HepG2 (cell line): Measurements from ENCODE around the gene ATP13A3. TPM values are rescaled to one million over a fixed set of nuclear protein-coding genes. Genes with fewer than 3 reads are reported as not detected.

Experiments used
- AKAP8 ChIP-seq: sonication (generic); formaldehyde crosslinking; IDR thresholded peaks from 2 replicates; pipeline ENCODE4 v1.5.1; 2020; ENCODE audit warnings: mild to moderate bottlenecking, missing genetic modification reagents
- CENPX ChIP-seq: sonication (generic); formaldehyde crosslinking; IDR thresholded peaks from 2 replicates; pipeline ENCODE4 v1.9.0; 2021; ENCODE audit warnings: mild to moderate bottlenecking, missing genetic modification reagents, moderate library complexity
- CREM ChIP-seq, 2 experiments: sonication (generic) in 1 of 2; formaldehyde crosslinking in 1 of 2; IDR thresholded peaks; 2 replicates each; pipeline versions ENCODE4 v1.4.0 to v1.6.1; 2016 to 2020; ENCODE audit warnings: antibody characterized with exemption in 1 of 2, mild to moderate bottlenecking in 1 of 2, missing genetic modification reagents in 1 of 2
- ESRRA ChIP-seq: sonication (generic); formaldehyde crosslinking; IDR thresholded peaks from 2 replicates; pipeline ENCODE4 v1.5.1; 2020; ENCODE audit warnings: mild to moderate bottlenecking, low read depth, missing genetic modification reagents
- EZH2 ChIP-seq: conservative IDR thresholded peaks from 2 replicates; pipeline ENCODE4 v1.6.1; 2012; ENCODE audit warnings: mild to moderate bottlenecking, low read depth, low read length, moderate library complexity
- HIVEP1 ChIP-seq: sonication (generic); formaldehyde crosslinking; IDR thresholded peaks from 2 replicates; pipeline ENCODE4 v1.4.0; 2020; ENCODE audit warnings: mild to moderate bottlenecking, missing genetic modification reagents
- HNRNPK ChIP-seq: fragments of 200-400 bp; formaldehyde crosslinking; IDR thresholded peaks from 2 replicates; pipeline ENCODE4 v1.6.1; 2018; ENCODE audit warnings: low read length, low read depth, moderate library complexity, mild to moderate bottlenecking; ENCODE audit not compliant: poor library complexity, severe bottlenecking
- MEF2D ChIP-seq: sonication (generic); formaldehyde crosslinking; IDR thresholded peaks from 2 replicates; pipeline ENCODE4 v1.5.1; 2020; ENCODE audit warnings: mild to moderate bottlenecking, missing genetic modification reagents
- MXI1 ChIP-seq: IDR thresholded peaks from 3 replicates; pipeline ENCODE4 v1.6.1; 2012; ENCODE audit warnings: low read depth, low read length, inconsistent platforms, borderline replicate concordance
- NFE2L1 ChIP-seq: sonication (generic); formaldehyde crosslinking; IDR thresholded peaks from 2 replicates; pipeline ENCODE4 v1.4.0; 2020; ENCODE audit warnings: missing genetic modification reagents, mild to moderate bottlenecking, borderline replicate concordance
- SATB2 ChIP-seq: sonication (generic); formaldehyde crosslinking; IDR thresholded peaks from 2 replicates; pipeline ENCODE4 v1.5.0; 2020; ENCODE audit warnings: missing genetic modification reagents
- SKI ChIP-seq: fragments of 450-650 bp; IDR thresholded peaks from one replicate; pipeline ENCODE4 v1.6.1; 2018; ENCODE audit warnings: mild to moderate bottlenecking; ENCODE audit not compliant: partially characterized antibody
- SMAD1 ChIP-seq: sonication (generic); formaldehyde crosslinking; IDR thresholded peaks from 2 replicates; pipeline ENCODE4 v1.4.0; 2020; ENCODE audit warnings: missing genetic modification reagents, low read depth, mild to moderate bottlenecking, borderline replicate concordance
- SMARCE1 ChIP-seq: fragments of 450-650 bp; IDR thresholded peaks from 2 replicates; pipeline ENCODE4 v1.6.1; 2017; ENCODE audit warnings: borderline replicate concordance
- SP2 ChIP-seq: sonication (generic); formaldehyde crosslinking; IDR thresholded peaks from 2 replicates; pipeline ENCODE4 v1.5.1; 2020; ENCODE audit warnings: mild to moderate bottlenecking, missing genetic modification reagents
- ZBTB8A ChIP-seq: sonication (generic); formaldehyde crosslinking; IDR thresholded peaks from 2 replicates; pipeline ENCODE4 v1.4.0; 2020; ENCODE audit warnings: mild to moderate bottlenecking, low read depth, missing genetic modification reagents, borderline replicate concordance
- ZFP41 ChIP-seq: sonication (generic); formaldehyde crosslinking; IDR thresholded peaks from 2 replicates; pipeline ENCODE4 v1.4.0; 2020; ENCODE audit warnings: mild to moderate bottlenecking, missing genetic modification reagents, borderline replicate concordance
- ZFY ChIP-seq: sonication (generic); formaldehyde crosslinking; IDR thresholded peaks from 2 replicates; pipeline ENCODE4 v1.4.0; 2020; ENCODE audit warnings: missing genetic modification reagents
- ZNF234 ChIP-seq: sonication (generic); formaldehyde crosslinking; conservative IDR thresholded peaks from 2 replicates; pipeline ENCODE4 v1.5.1; 2020; ENCODE audit warnings: mild to moderate bottlenecking, missing genetic modification reagents
- ZNF326 ChIP-seq: sonication (generic); formaldehyde crosslinking; IDR thresholded peaks from 2 replicates; pipeline ENCODE4 v1.4.0; 2020; ENCODE audit warnings: missing genetic modification reagents, borderline replicate concordance
- ZNF446 ChIP-seq: sonication (generic); formaldehyde crosslinking; IDR thresholded peaks from 2 replicates; pipeline ENCODE4 v1.5.0; 2020; ENCODE audit warnings: mild to moderate bottlenecking, missing genetic modification reagents
- ZNF546 ChIP-seq: sonication (generic); formaldehyde crosslinking; conservative IDR thresholded peaks from 2 replicates; pipeline ENCODE4 v1.8.1; 2023; ENCODE audit warnings: mild to moderate bottlenecking, missing genetic modification reagents
- ZNF761 ChIP-seq: sonication (generic); formaldehyde crosslinking; conservative IDR thresholded peaks from 2 replicates; pipeline ENCODE4 v1.4.0; 2020; ENCODE audit warnings: mild to moderate bottlenecking, missing genetic modification reagents
- ZNF766 ChIP-seq: sonication (generic); formaldehyde crosslinking; IDR thresholded peaks from 2 replicates; pipeline ENCODE4 v1.5.0; 2020; ENCODE audit warnings: missing genetic modification reagents, borderline replicate concordance
- polyA plus RNA-seq, 8 experiments: library from polyadenylated mRNA; depleted of rRNA in 3 of 8; stranded (reverse) in 7 of 8; unstranded in 1 of 8; fragments of >200 nt; fragmentation: Illumina TruSeq in 4 of 8; extraction: Trizol in 4 of 8; gene quantifications; 2 replicates each; pipeline versions ENCODE4 v1.2.1 to v1.2.3, GENCODE V29; 2011 to 2016; ENCODE audit warnings: low read depth in 4 of 8, missing spikeins in 1 of 8, mixed read lengths in 1 of 8; ENCODE audit not compliant: insufficient read depth in 1 of 8
- total RNA-seq, 5 experiments: library from RNA; depleted of rRNA; stranded (reverse); fragments of >200 nt; fragmentation: Illumina TruSeq; extraction: Trizol; gene quantifications; 2 replicates each; pipeline ENCODE4 v1.2.3, GENCODE V29; 2016; ENCODE audit warnings: low read depth in 1 of 5
- TF ChIP-seq, protein P1 (sequence below): IDR thresholded peaks from 2 replicates; pipeline ENCODE4 v1.6.1; 2016; ENCODE audit warnings: mild to moderate bottlenecking
- TF ChIP-seq, protein P2 (sequence below): IDR thresholded peaks from 2 replicates; pipeline ENCODE4 v1.6.1; 2016; ENCODE audit warnings: control low read depth
- TF ChIP-seq, protein P3 (sequence below): sonication (generic); formaldehyde crosslinking; IDR thresholded peaks from 2 replicates; pipeline ENCODE4 v1.4.0; 2020; ENCODE audit warnings: missing genetic modification reagents; ENCODE audit errors: not compliant biosample characterization

Gene ATP13A3
- total and polyA plus RNA-seq, 2 of the 13 experiments (the other 11 are each of a cell fraction or from before 2014, with no cell fraction given) = 44.9 to 80.8 TPM

DNA sequence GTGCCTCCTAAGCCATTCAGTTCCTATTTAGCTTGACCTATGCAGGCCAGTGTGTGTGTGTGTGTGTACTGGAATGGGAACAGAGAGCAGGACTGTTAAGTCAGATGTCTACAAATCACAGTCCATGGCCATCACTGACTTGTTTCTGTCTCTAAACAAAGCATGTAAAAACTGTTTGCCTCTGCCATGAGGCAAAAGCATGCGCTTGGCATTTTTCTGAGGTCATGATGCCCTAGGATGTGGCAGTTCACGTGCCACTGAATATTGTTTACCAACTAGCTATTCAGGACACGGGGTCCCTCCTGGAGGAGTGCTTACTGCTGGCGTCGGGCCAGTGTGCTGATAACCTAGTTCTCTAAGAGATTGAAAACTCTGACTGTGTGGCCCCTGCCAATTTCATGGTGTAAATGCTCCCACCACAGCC is 8.2 kb upstream of the ATP13A3 start (continued):
- TF ChIP-seq, protein P1, sequence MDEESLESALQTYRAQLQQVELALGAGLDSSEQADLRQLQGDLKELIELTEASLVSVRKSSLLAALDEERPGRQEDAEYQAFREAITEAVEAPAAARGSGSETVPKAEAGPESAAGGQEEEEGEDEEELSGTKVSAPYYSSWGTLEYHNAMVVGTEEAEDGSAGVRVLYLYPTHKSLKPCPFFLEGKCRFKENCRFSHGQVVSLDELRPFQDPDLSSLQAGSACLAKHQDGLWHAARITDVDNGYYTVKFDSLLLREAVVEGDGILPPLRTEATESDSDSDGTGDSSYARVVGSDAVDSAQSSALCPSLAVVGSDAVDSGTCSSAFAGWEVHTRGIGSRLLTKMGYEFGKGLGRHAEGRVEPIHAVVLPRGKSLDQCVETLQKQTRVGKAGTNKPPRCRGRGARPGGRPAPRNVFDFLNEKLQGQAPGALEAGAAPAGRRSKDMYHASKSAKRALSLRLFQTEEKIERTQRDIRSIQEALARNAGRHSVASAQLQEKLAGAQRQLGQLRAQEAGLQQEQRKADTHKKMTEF (CRISPR knock-in tag) = peak; percentile 87
- TF ChIP-seq ZNF546 (CRISPR knock-in tag) (0 out of 2 replicates have a peak, but pooled peaks have one; percentile 54), ZNF766 (CRISPR knock-in tag) (no peak), EZH2 (no peak), NFE2L1 (CRISPR knock-in tag) (no peak), AKAP8 (CRISPR knock-in tag) (no peak), SMAD1 (CRISPR knock-in tag) (no peak), CREM (IDR thresholded peaks at IDR 0.05) (peak; percentile 67), CREM (CRISPR knock-in tag; IDR thresholded peaks at IDR 0.05) (no peak), SATB2 (CRISPR knock-in tag) (no peak), ZNF234 (CRISPR knock-in tag) (no peak), HNRNPK (no peak), ZBTB8A (CRISPR knock-in tag) (no peak), ZFP41 (peak; percentile 18; the same call in 1 of the 2 replicates), HIVEP1 (CRISPR knock-in tag) (no peak), SP2 (CRISPR knock-in tag) (no peak), SMARCE1 (no peak), ESRRA (CRISPR knock-in tag) (0 out of 2 replicates have a peak, but pooled peaks have one; percentile 54), ZNF761 (CRISPR knock-in tag) (0 out of 2 replicates have a peak, but pooled peaks have one; percentile 5), CENPX (no peak), MEF2D (CRISPR knock-in tag) (0 out of 2 replicates have a peak, but pooled peaks have one; percentile 24), ZFY (CRISPR knock-in tag) (no peak), MXI1 (peak; percentile 60; the same call in 1 of the 3 replicates), SKI (peak; percentile 87), ZNF446 (CRISPR knock-in tag) (no peak), ZNF326 (CRISPR knock-in tag) (no peak)
- TF ChIP-seq, protein P2, sequence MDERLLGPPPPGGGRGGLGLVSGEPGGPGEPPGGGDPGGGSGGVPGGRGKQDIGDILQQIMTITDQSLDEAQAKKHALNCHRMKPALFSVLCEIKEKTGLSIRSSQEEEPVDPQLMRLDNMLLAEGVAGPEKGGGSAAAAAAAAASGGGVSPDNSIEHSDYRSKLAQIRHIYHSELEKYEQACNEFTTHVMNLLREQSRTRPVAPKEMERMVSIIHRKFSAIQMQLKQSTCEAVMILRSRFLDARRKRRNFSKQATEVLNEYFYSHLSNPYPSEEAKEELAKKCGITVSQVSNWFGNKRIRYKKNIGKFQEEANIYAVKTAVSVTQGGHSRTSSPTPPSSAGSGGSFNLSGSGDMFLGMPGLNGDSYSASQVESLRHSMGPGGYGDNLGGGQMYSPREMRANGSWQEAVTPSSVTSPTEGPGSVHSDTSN (CRISPR knock-in tag) = peak; percentile 53
- TF ChIP-seq, protein P3, sequence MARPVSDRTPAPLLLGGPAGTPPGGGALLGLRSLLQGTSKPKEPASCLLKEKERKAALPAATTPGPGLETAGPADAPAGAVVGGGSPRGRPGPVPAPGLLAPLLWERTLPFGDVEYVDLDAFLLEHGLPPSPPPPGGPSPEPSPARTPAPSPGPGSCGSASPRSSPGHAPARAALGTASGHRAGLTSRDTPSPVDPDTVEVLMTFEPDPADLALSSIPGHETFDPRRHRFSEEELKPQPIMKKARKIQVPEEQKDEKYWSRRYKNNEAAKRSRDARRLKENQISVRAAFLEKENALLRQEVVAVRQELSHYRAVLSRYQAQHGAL = no peak
